ACC112 (cell line): Measurements from ENCODE around the gene RFX7.
"Not testable (repeated sequence)": the region's sequence is repeated elsewhere in the genome, so short reads cannot be mapped to it uniquely, and the experiment has no call there.

Experiments used
- H2AFZ ChIP-seq: fragments of 200-600 bp; sonication (generic); one replicate; pipeline ENCODE4 v1.6.0; 2017; ENCODE audit warnings: antibody characterized with exemption, low read length; ENCODE audit not compliant: unreplicated experiment
- H3K27ac ChIP-seq: fragments of 200-600 bp; sonication (generic); 2 replicates; pipeline ENCODE4 v1.5.1; 2014; ENCODE audit warnings: low read depth, mild to moderate bottlenecking, antibody characterized with exemption, low read length, moderate library complexity
- H3K27me3 ChIP-seq: fragments of 200-600 bp; sonication (generic); 2 replicates; pipeline ENCODE4 v1.6.1; 2014; ENCODE audit warnings: mild to moderate bottlenecking, antibody characterized with exemption, low read length, moderate library complexity, mixed read lengths; ENCODE audit not compliant: insufficient read depth
- H3K36me3 ChIP-seq: fragments of 200-600 bp; sonication (generic); 2 replicates; pipeline ENCODE4 v1.6.1; 2016; ENCODE audit warnings: mild to moderate bottlenecking, antibody characterized with exemption, low read length, moderate library complexity, mixed read lengths; ENCODE audit not compliant: insufficient read depth
- H3K4me1 ChIP-seq: fragments of 200-600 bp; sonication (generic); one replicate; pipeline ENCODE4 v1.6.1; 2016; ENCODE audit warnings: low read length, mixed read lengths; ENCODE audit not compliant: insufficient read depth, unreplicated experiment, control insufficient read depth
- H3K4me3 ChIP-seq: fragments of 200-600 bp; sonication (generic); 2 replicates; pipeline ENCODE4 v1.5.1; 2014; ENCODE audit warnings: mild to moderate bottlenecking, low read depth, low read length
- H3K79me2 ChIP-seq: fragments of 200-600 bp; sonication (generic); one replicate; pipeline ENCODE4 v1.6.0; 2016; ENCODE audit warnings: low read length; ENCODE audit not compliant: control insufficient read depth, unreplicated experiment, insufficient read depth

RFX7 gene

DNA sequence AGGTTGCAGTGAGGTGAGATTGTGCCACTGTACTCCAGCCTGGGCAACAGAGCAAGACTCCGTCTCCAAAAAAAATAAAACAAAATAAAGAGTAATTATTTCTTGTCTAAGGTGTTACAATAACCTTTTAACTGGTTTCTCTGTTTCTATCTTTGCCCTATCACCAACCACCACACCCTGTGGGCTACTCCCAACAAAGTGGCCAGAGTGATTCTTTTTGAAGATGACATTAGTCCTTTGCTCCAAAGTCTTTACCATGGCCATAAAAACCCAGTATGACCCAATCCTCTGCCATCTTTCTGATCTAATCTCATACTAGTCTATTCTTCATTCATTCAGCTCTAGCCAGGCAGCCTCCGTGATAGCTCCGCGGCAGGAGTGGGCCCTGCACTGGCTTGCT is 62.8 kb downstream of the RFX7 start:
- H3K27me3 ChIP-seq: no peaks in the 10 kb centered on the region
- H3K36me3 ChIP-seq: no peaks in the 10 kb centered on the region
- peaks cover 23% of the 10 kb centered on the region for H3K79me2 ChIP-seq
- H3K4me1 ChIP-seq: no peaks in the 10 kb centered on the region
- no peak overlapping the region for H2AFZ ChIP-seq
- no peak overlapping the region for H3K4me3 ChIP-seq
- H3K27ac ChIP-seq: no peak overlapping the region

DNA sequence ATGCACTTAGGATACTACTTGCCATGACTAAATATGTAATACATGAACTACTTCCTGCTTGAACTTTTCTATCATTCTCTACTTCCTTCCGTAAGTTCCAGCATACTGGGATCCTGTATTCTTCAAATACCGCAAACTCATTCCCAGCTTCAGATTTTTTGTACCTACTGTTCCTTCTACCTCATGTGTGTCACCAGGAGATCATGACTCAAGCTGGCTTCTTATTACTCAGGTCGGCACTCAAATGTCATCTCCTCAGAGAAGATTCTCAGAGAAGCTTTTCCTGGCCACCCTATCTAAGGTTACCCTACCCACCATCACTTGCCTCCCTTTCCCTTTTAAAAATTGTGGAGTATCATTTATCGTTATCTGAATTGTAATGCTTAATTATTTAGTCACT is 66.7 kb downstream of the RFX7 start:
- H3K4me3 ChIP-seq: no peak overlapping the region
- H3K27me3 ChIP-seq: no peaks in the 10 kb centered on the region
- H3K36me3 ChIP-seq: peaks cover 15% of the 10 kb centered on the region
- H3K27ac ChIP-seq: no peak overlapping the region
- H3K79me2 ChIP-seq: peaks cover 17% of the 10 kb centered on the region
- no peak overlapping the region for H2AFZ ChIP-seq
- H3K4me1 ChIP-seq: no peaks in the 10 kb centered on the region

GRCh38 chr15:56175788-56176187 is 67.9 kb downstream of the RFX7 start:
- H3K4me1 ChIP-seq: no peaks in the 10 kb centered on the region
- no peak overlapping the region for H2AFZ ChIP-seq
- no peak overlapping the region for H3K27ac ChIP-seq
- no peak overlapping the region for H3K4me3 ChIP-seq
- peaks cover 26% of the 10 kb centered on the region for H3K36me3 ChIP-seq
- no peaks in the 10 kb centered on the region for H3K27me3 ChIP-seq
- peaks cover 15% of the 10 kb centered on the region for H3K79me2 ChIP-seq

DNA sequence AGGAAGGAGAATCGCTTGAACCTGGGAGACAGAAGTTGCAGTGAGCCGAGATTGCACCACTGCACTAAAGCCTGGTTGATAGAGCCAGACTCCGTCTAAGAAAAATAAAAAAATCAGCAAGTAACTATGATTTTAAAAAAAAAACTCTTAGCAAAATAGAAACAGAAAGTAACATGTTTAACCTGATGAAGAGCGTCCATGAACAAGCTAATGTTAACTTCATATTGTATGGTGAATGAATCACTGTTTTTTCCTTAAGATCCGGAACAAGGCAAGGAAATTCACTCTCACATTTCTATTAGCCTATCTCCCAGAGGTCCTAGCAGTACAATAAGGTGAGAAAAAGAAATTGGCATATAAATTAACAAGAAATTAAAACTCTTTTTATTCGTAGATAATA is 69.0 kb downstream of the RFX7 start:
- Histone ChIP-seq H2AFZ (no peak overlapping the region), H3K27ac (no peak overlapping the region), H3K4me3 (no peak overlapping the region), H3K79me2 (peaks cover 14% of the 10 kb centered on the region), H3K36me3 (peaks cover 27% of the 10 kb centered on the region), H3K27me3 (no peaks in the 10 kb centered on the region), H3K4me1 (no peaks in the 10 kb centered on the region)

DNA sequence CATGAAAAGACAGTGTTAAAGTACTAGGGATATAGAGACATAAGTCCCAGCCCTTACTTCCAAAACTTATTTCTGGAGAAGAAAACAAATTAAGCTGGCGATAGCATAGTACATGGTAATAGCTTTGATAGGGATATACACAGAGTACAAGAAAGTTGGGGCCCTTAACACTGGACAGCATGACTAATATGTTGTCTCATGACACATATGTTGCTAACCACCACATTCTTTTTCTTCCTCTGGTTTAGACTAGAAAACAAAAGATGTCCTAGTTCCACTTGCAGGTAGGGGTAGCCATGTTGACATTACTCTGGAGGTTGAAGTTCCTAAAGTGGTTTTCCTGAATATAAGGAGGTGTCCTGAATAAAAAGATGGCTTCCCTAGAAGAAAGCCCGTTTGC is 75.3 kb downstream of the RFX7 start:
- H3K27me3 ChIP-seq: no peaks in the 10 kb centered on the region
- peaks cover 25% of the 10 kb centered on the region for H3K36me3 ChIP-seq
- H3K4me1 ChIP-seq: peaks cover 12% of the 10 kb centered on the region
- peaks cover 37% of the 10 kb centered on the region for H3K79me2 ChIP-seq
- no peak overlapping the region for H3K4me3 ChIP-seq
- H3K27ac ChIP-seq: no peak overlapping the region
- H2AFZ ChIP-seq: no peak overlapping the region

DNA sequence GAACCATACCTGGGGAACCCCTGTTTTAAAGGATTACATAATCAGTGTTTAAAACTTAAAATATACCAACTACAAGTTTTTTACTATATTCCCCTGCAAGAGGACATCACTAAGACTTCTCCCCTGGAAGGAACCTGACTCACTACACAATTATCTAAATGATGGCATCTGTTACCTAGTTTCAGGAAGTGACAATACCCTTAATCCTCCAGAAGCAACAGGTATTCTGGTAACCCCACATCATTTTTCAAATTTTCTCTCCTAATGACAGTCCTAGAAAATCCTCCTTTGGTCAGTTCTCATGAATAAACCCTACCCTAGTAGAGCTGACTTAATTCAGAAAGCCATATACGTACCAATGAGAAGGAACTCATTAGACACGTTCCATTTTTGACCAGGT is 78.4 kb downstream of the RFX7 start:
- Histone ChIP-seq H3K27ac (no peak overlapping the region), H3K36me3 (no peaks in the 10 kb centered on the region), H3K4me1 (peaks cover 12% of the 10 kb centered on the region), H3K4me3 (no peak overlapping the region), H3K79me2 (peaks cover 47% of the 10 kb centered on the region), H3K27me3 (no peaks in the 10 kb centered on the region), H2AFZ (no peak overlapping the region)

- H3K27ac ChIP-seq: no peak overlapping the region
- H2AFZ ChIP-seq: no peak overlapping the region
- H3K27me3 ChIP-seq: no peaks in the 10 kb centered on the region
- H3K4me1 ChIP-seq: no peaks in the 10 kb centered on the region
- H3K36me3 ChIP-seq: no peaks in the 10 kb centered on the region
- H3K79me2 ChIP-seq: peaks cover 37% of the 10 kb centered on the region
- H3K4me3 ChIP-seq: no peak overlapping the region
These were observed 82.7 kb downstream of the RFX7 start for GRCh38 chr15:56160966-56161365.

GRCh38 chr15:56156877-56157276 is 86.8 kb downstream of the RFX7 start:
- H2AFZ ChIP-seq: no peak overlapping the region
- no peaks in the 10 kb centered on the region for H3K36me3 ChIP-seq
- peaks cover 31% of the 10 kb centered on the region for H3K79me2 ChIP-seq
- H3K4me1 ChIP-seq: no peaks in the 10 kb centered on the region
- no peak overlapping the region for H3K27ac ChIP-seq
- no peak overlapping the region for H3K4me3 ChIP-seq
- H3K27me3 ChIP-seq: no peaks in the 10 kb centered on the region

DNA sequence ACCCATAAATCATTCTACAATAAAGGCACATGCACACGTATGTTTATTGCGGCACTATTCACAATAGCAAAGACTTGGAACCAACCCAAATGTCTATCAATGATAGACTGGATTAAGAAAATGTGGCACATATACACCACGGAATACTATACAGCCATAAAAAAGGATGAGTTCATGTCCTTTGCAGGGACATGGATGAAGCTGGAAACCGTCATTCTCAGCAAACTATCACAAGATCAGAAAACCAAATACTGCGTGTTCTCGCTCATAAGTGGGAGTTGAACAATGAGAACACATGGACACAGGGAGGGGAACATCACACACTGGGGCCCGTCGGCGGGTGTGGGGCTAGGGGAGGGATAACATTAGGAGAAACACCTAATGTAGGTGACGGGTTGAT is 88.4 kb downstream of the RFX7 start:
- not testable (repeated sequence) for H2AFZ ChIP-seq, H3K27me3 ChIP-seq, H3K4me3 ChIP-seq, H3K36me3 ChIP-seq, H3K27ac ChIP-seq, H3K4me1 ChIP-seq
- H3K79me2 ChIP-seq: peaks cover 31% of the 10 kb centered on the region

- not testable (repeated sequence) for H3K36me3 ChIP-seq, H3K27ac ChIP-seq, H3K27me3 ChIP-seq, H3K4me3 ChIP-seq, H3K4me1 ChIP-seq, H2AFZ ChIP-seq
- H3K79me2 ChIP-seq: peaks cover 31% of the 10 kb centered on the region
These were observed 88.9 kb downstream of the RFX7 start for GRCh38 chr15:56154768-56155167.

DNA sequence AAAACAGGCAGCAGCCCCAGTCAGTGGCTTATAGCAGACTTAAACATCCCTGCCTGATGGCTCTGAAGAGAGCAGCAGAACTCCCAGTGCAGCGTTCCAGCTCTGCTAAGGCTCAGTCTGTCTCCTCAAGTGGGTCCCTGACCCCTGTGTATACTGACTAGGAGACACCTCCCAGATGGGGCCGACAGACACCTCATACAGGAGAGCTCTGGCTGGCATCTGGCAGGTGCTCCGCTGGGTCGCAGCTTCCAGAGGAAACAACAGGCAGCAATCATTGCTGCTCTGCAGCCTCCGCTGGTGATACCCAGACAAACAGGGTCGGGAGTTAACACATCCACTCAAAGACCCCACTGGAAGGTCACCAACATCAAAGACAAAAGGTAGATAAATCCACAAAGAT is 93.5 kb downstream of the RFX7 start:
- no peak overlapping the region for H2AFZ ChIP-seq
- H3K79me2 ChIP-seq: peaks cover 28% of the 10 kb centered on the region
- no peak overlapping the region for H3K27ac ChIP-seq
- H3K4me3 ChIP-seq: no peak overlapping the region
- H3K36me3 ChIP-seq: peaks cover 8% of the 10 kb centered on the region; the same call in 1 of the 2 replicates
- H3K27me3 ChIP-seq: no peaks in the 10 kb centered on the region
- no peaks in the 10 kb centered on the region for H3K4me1 ChIP-seq
